Erythroblast (primary cell): ENCODE data around the gene C10orf105.

Source experiments
- DNase-seq, 2 experiments: peaks; one replicate each; lab custom pipeline; 2025; lab: John Stamatoyannopoulos, UW
- GATA1 ChIP-seq: IDR thresholded peaks from 2 replicates; pipeline ENCODE4 v1.6.1; 2011; ENCODE audit warnings: low read depth, mild to moderate bottlenecking, control low read depth, low read length, moderate library complexity
- POLR2A ChIP-seq: IDR thresholded peaks from 2 replicates; pipeline ENCODE4 v1.6.1; 2011; ENCODE audit warnings: mild to moderate bottlenecking, low read length

C10orf105 gene

GRCh38 chr10:71684356-71685173, 35.0 kb downstream of the C10orf105 start:
- DNase-seq: peak; percentile 21 to 24
- TF ChIP-seq GATA1: no peak
- no peak for TF ChIP-seq POLR2A

GRCh38 chr10:71683301-71683700, 36.3 kb downstream of the C10orf105 start:
- DNase-seq: no peak
- TF ChIP-seq POLR2A (no peak), GATA1 (no peak)

DNA sequence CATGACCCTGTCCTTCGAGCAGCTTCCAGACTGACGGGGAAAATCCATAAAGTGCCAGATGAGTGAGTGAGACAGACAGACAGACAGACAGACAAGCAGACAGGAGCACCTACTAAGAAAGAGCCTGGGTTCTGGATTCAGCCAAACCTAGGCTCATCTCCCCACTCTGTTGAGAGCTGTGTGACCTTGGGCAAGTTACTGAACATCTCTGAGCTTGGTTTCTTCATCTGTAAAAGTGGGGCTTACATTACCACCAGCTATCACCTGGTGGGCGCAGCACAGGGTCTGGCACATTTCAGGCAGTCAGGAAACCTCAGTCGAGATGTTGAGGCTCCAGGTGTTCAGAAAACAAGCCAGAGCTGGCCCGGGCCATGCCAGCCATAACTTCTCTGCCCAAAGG, 37.6 kb downstream of the C10orf105 start:
- DNase-seq: no peak
- TF ChIP-seq GATA1: no peak
- TF ChIP-seq POLR2A: no peak

- no peak for TF ChIP-seq POLR2A
- TF ChIP-seq GATA1: no peak
- no peak for DNase-seq
Observed at GRCh38 chr10:71679425-71679824, 40.2 kb downstream of the C10orf105 start.

- DNase-seq: no peak
- TF ChIP-seq POLR2A: no peak
- no peak for TF ChIP-seq GATA1
Observed at GRCh38 chr10:71678057-71678805, 41.3 kb downstream of the C10orf105 start.

- TF ChIP-seq POLR2A: no peak
- TF ChIP-seq GATA1: no peak
- no peak for DNase-seq
Observed at GRCh38 chr10:71677261-71677660, 42.3 kb downstream of the C10orf105 start.

GRCh38 chr10:71675295-71675970, 44.1 kb downstream of the C10orf105 start:
- no peak for TF ChIP-seq POLR2A
- no peak for TF ChIP-seq GATA1
- DNase-seq: no peak

- no peak for DNase-seq
- TF ChIP-seq GATA1: no peak
- no peak for TF ChIP-seq POLR2A
Observed at GRCh38 chr10:71671994-71672946, 47.3 kb downstream of the C10orf105 start.

- no peak for DNase-seq
- no peak for TF ChIP-seq POLR2A
- TF ChIP-seq GATA1: no peak
Observed at GRCh38 chr10:71667387-71667752, 52.2 kb downstream of the C10orf105 start.

DNA sequence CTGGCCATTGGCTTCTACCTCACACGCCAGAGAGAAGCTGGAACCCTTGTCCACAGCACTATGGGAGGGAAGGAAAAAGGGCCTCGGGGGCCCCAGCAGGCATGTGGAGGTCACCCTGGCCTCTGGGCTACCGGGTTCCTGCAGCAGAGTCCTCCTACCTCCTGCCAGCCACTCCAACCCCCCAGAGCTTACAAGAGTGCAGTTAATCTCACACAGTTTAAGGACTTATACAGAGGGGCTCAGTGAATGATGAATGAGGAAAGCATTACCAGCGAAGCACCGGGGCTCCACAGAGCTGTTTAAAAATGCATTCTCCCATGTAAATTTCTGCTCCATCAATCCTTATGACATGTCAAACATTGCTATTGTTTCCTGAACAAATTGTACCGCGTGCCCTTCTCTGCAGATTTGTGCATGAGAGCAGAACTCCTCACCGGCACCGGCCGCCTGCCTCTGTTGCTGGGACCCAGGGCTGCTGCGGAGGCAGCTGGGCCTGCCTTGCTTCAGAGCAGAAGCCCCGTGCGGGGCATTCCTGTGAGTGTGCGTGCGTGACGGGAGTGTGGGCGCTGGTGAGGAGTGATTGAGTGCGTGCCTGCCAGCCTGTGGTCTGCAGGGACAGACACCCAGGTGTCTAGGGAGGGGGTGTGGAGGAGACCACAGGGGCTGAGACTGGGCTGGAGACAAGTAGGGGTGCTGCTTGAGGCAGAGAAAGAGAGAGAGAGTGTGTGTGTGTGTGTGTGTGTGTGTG, 52.8 kb downstream of the C10orf105 start:
- DNase-seq: no peak
- no peak for TF ChIP-seq POLR2A
- TF ChIP-seq GATA1: no peak

DNA sequence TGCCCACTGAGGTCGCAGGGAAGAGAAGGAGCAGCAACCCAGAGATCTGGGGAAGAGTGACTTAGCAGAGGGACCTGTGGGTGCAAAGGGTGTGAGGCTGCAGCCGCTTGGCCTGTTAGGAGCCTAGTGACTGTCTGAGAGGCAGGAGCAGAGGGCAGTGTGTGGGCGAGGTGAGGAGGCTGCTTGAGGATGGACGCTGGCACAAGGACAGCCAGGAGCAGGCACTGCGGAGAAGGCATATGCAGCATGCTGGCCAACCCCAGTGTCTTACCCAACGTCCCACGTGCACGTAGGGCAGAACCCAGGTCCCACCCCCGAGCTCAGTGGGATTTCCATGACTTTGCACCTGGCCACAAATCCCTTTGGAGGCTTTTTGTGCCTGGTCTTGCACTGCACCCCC, 54.1 kb downstream of the C10orf105 start:
- DNase-seq: no peak
- TF ChIP-seq POLR2A: no peak

DNA sequence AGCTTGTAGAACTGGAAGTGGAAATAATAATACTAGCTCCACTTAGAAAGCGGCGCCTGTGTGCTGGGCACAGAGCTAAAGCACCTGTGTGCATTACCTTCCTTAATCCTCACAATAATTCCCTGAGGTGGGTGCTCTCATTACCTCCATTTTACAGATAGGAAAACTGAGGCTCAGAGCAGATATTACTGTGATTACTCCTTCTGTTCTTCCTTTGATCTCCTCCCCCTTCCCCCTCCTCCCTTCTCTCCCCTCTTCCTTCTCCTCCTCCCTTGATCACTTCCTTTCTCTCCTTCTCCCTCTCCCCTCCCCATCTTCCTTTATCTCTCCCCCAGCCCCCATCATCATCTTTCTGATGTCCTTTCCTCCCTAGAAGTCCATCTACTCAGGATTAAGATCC, 55.0 kb downstream of the C10orf105 start:
- no peak for TF ChIP-seq GATA1
- TF ChIP-seq POLR2A: no peak
- no peak for DNase-seq

GRCh38 chr10:71663311-71663710, 56.3 kb downstream of the C10orf105 start:
- no peak for DNase-seq
- TF ChIP-seq GATA1 (no peak), POLR2A (no peak)
